ENCODE results near the gene SLC4A9.
A peak's percentile ranks its signal among the peaks of the same experiment; 100 is the strongest.

SLC4A9 gene

DNA sequence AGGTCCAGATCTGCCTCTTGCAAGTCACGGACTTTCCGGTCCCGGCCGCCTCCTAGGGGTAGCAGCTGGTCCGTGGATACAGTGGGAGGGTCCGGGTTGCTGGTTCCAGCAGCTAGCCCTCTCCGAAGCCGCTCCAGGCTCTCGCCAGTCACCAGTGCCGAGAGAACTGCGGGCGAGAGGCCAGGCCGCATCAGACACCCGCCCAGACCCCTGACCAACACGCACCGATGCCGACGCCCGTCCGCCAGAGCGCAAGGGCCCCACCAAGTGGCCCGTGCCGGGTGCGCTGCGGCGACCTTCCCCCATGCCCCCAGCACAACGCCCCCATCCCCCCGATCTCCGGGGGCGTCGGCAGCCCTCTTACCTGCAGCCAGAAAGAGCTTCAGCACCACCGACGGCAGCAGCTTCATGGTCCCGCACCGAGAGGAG, 14.1 kb upstream of the SLC4A9 start:
- no peak overlapping the region for H3K23ac ChIP-seq (ENCODE audit: low read length)
- peak overlapping the region; percentile 53 for H3K4me2 ChIP-seq (ENCODE audit: low read length)
- no CpG with 5 or more reads among the region's 35 CpGs for WGBS (ENCODE audit: extremely low coverage, insufficient coverage, low lambda C conversion rate)
- H3K9ac ChIP-seq (ENCODE audit: low read length), result peak overlapping the region; percentile 75
- no peak overlapping the region for H2BK120ac ChIP-seq (ENCODE audit: low read depth, low read length)
- H3K79me2 ChIP-seq (ENCODE audit: control insufficient read depth, insufficient read depth, low read length), result no peaks in the 10 kb centered on the region
- H3K27me3 ChIP-seq (ENCODE audit: insufficient read depth, low read length, poor library complexity), result no peaks in the 10 kb centered on the region
- no peak overlapping the region for H4K5ac ChIP-seq (ENCODE audit: low read length)
- no peak overlapping the region for H2AK5ac ChIP-seq (ENCODE audit: low read length)
- H3K18ac ChIP-seq (ENCODE audit: low read length), result peak overlapping the region; percentile 53
- no peaks in the 10 kb centered on the region for H3K79me1 ChIP-seq (ENCODE audit: low read length)
- peak overlapping the region; percentile 87 for H3K56ac ChIP-seq (ENCODE audit: low read length)
- H3K4me3 ChIP-seq (ENCODE audit: low read length), result peak overlapping the region; percentile 46
- no peaks in the 10 kb centered on the region for H3K36me3 ChIP-seq (ENCODE audit: control insufficient read depth, insufficient read depth, low read length)
- no peak overlapping the region for H3K4ac ChIP-seq (ENCODE audit: low read depth, low read length)
- no peak overlapping the region for H2BK5ac ChIP-seq (ENCODE audit: low read length)
- H3K4me1 ChIP-seq (ENCODE audit: control insufficient read depth, low read depth, low read length), result peaks cover 3% of the 10 kb centered on the region
- H2BK15ac ChIP-seq (replicated peaks; ENCODE audit: low read depth), result no peak overlapping the region
- DNase-seq, result peak; percentile 75
- no peak overlapping the region for H4K8ac ChIP-seq (ENCODE audit: low read depth, low read length)
- no peak overlapping the region for H3K27ac ChIP-seq (ENCODE audit: low read depth, low read length)

DNA sequence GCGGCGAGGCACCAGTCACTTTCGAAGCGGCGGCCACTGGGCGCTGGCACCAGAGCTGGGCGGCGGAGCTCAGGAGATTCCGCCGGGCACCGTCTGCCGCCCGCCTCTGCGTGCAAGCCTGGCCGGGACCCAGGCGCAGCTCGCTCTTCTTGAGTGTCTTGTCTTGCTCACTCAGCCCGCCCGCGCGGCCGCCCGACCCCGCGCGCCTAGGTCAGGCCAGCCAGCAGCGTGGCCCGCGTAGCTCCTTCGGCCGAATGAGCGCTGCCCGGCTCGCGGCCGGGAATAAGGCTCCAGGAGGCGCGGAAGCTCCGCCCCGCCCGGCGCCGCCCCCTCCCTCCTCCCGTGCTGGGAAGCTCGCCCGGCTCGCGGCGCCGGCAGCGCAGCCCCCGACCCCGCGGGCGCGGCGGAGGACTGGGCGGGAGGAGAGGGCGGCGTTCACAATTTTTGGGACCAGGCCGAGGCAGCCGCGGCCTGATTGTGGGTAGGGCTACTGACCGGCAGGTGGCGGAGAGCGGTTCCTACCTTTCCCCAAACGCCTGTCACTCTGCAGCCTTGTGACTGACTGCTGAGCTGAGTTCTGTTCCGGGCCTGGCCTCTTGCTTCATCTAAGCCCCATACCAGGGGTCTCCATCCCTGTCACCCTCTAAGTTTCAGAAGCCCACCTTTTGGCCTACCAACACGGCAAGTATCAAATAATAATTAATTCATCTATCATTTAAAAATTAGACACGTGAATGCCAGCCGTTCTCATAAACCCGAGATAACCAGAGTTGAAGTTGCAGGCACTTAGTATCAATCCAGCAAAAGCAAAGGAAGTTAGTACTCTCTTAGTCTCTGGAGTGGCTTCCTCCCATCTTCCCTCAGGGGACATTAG, 13.4 kb upstream of the SLC4A9 start, which contains the start of gene HBEGF:
HBEGF (minus strand) TSS at position 256 of the 874 bp plus-strand sequence. CDS start 275 bp downstream, outside the sequence.
- DNase-seq, result peak; percentile 95
- Histone ChIP-seq H3K79me2 (ENCODE audit: control insufficient read depth, insufficient read depth, low read length) (no peaks in the 10 kb centered on the region), H4K8ac (ENCODE audit: low read depth, low read length) (no peak within 1 kb of the TSS), H3K4me1 (ENCODE audit: control insufficient read depth, low read depth, low read length) (peaks cover 3% of the 10 kb centered on the region), H3K36me3 (ENCODE audit: control insufficient read depth, insufficient read depth, low read length) (no peaks in the 10 kb centered on the region), H3K79me1 (ENCODE audit: low read length) (no peaks in the 10 kb centered on the region), H3K56ac (ENCODE audit: low read length) (peak within 1 kb of the TSS; percentile 87), H3K4me2 (ENCODE audit: low read length) (peak within 1 kb of the TSS; percentile 53), H4K5ac (ENCODE audit: low read length) (no peak within 1 kb of the TSS), H3K4me3 (ENCODE audit: low read length) (peak within 1 kb of the TSS; percentile 46), H3K23ac (ENCODE audit: low read length) (no peak within 1 kb of the TSS), H3K9ac (ENCODE audit: low read length) (peak within 1 kb of the TSS; percentile 75), H3K27ac (ENCODE audit: low read depth, low read length) (no peak within 1 kb of the TSS), H2BK120ac (ENCODE audit: low read depth, low read length) (no peak within 1 kb of the TSS), H2BK15ac (replicated peaks; ENCODE audit: low read depth) (no peak within 1 kb of the TSS), H3K18ac (ENCODE audit: low read length) (peak within 1 kb of the TSS; percentile 53), H2AK5ac (ENCODE audit: low read length) (no peak within 1 kb of the TSS), H2BK5ac (ENCODE audit: low read length) (no peak within 1 kb of the TSS), H3K4ac (ENCODE audit: low read depth, low read length) (no peak within 1 kb of the TSS), H3K27me3 (ENCODE audit: insufficient read depth, low read length, poor library complexity) (no peaks in the 10 kb centered on the region)
- no CpG with 5 or more reads among the region's 72 CpGs for WGBS (ENCODE audit: extremely low coverage, insufficient coverage, low lambda C conversion rate)

DNA sequence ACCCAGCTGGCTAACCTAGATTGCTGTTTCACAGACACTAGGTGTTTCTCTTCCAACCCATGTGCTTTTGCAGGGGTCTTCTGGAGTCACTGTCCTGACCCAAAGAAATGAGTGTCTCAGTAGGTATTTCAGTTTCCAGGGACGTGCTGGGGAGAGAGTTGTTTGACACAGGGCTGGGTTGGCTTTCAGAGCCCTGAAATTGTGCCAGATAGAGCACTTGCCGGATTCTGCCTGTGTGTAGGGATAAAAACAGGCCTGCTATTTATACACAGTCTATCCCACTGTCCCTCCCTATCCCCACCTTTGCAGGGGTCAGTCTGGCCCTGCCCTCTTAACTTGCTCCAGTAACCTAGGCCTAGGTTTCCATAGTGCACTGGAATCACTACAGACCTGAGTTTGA, 12.6 kb upstream of the SLC4A9 start:
- no peak overlapping the region for H2BK120ac ChIP-seq (ENCODE audit: low read depth, low read length)
- H3K79me1 ChIP-seq (ENCODE audit: low read length), result no peaks in the 10 kb centered on the region
- no peaks in the 10 kb centered on the region for H3K79me2 ChIP-seq (ENCODE audit: control insufficient read depth, insufficient read depth, low read length)
- H3K4me3 ChIP-seq (ENCODE audit: low read length), result no peak overlapping the region
- H3K56ac ChIP-seq (ENCODE audit: low read length), result no peak overlapping the region
- no peak overlapping the region for H4K5ac ChIP-seq (ENCODE audit: low read length)
- H3K27ac ChIP-seq (ENCODE audit: low read depth, low read length), result no peak overlapping the region
- H4K8ac ChIP-seq (ENCODE audit: low read depth, low read length), result no peak overlapping the region
- no peak overlapping the region for H2AK5ac ChIP-seq (ENCODE audit: low read length)
- no CpG with 5 or more reads among the region's 2 CpGs for whole genome bisulfite sequencing (ENCODE audit: extremely low coverage, insufficient coverage, low lambda C conversion rate)
- no peak for DNase-seq
- H3K4ac ChIP-seq (ENCODE audit: low read depth, low read length), result no peak overlapping the region
- no peak overlapping the region for H2BK5ac ChIP-seq (ENCODE audit: low read length)
- H3K18ac ChIP-seq (ENCODE audit: low read length), result no peak overlapping the region
- H3K36me3 ChIP-seq (ENCODE audit: control insufficient read depth, insufficient read depth, low read length), result no peaks in the 10 kb centered on the region
- H3K23ac ChIP-seq (ENCODE audit: low read length), result no peak overlapping the region
- H3K4me2 ChIP-seq (ENCODE audit: low read length), result no peak overlapping the region
- no peak overlapping the region for H2BK15ac ChIP-seq (replicated peaks; ENCODE audit: low read depth)
- no peak overlapping the region for H3K9ac ChIP-seq (ENCODE audit: low read length)
- no peaks in the 10 kb centered on the region for H3K27me3 ChIP-seq (ENCODE audit: insufficient read depth, low read length, poor library complexity)
- peaks cover 3% of the 10 kb centered on the region for H3K4me1 ChIP-seq (ENCODE audit: control insufficient read depth, low read depth, low read length)

DNA sequence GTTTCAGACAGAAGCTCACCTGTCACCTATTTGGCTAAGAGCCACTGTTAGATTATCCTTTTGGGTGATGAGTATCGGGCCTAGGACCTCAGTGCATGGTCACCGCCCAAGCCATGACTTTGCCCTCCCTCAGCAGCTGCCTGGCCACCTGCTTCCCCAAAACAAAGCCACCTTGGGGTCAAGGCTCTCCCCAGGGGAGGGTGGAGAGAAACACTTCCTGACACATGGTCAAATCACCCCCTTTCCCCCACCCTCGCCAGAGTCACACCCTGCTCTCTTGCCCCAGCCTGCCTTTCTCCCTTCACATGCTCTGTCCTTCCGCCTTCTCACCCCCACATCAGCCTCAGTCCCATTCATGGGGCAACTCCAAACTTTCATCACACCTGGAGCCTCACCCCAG, 11.9 kb upstream of the SLC4A9 start:
- H3K79me1 ChIP-seq (ENCODE audit: low read length), result no peaks in the 10 kb centered on the region
- H3K23ac ChIP-seq (ENCODE audit: low read length), result no peak overlapping the region
- H2AK5ac ChIP-seq (ENCODE audit: low read length), result no peak overlapping the region
- H3K4me1 ChIP-seq (ENCODE audit: control insufficient read depth, low read depth, low read length), result peaks cover 3% of the 10 kb centered on the region
- H3K27me3 ChIP-seq (ENCODE audit: insufficient read depth, low read length, poor library complexity), result no peaks in the 10 kb centered on the region
- no peak for DNase-seq
- no peak overlapping the region for H3K18ac ChIP-seq (ENCODE audit: low read length)
- H3K4me2 ChIP-seq (ENCODE audit: low read length), result no peak overlapping the region
- H2BK5ac ChIP-seq (ENCODE audit: low read length), result no peak overlapping the region
- no peaks in the 10 kb centered on the region for H3K36me3 ChIP-seq (ENCODE audit: control insufficient read depth, insufficient read depth, low read length)
- H4K8ac ChIP-seq (ENCODE audit: low read depth, low read length), result no peak overlapping the region
- no CpG with 5 or more reads among the region's 4 CpGs for WGBS (ENCODE audit: extremely low coverage, insufficient coverage, low lambda C conversion rate)
- H3K27ac ChIP-seq (ENCODE audit: low read depth, low read length), result no peak overlapping the region
- H2BK120ac ChIP-seq (ENCODE audit: low read depth, low read length), result no peak overlapping the region
- H3K56ac ChIP-seq (ENCODE audit: low read length), result no peak overlapping the region
- no peak overlapping the region for H2BK15ac ChIP-seq (replicated peaks; ENCODE audit: low read depth)
- no peak overlapping the region for H4K5ac ChIP-seq (ENCODE audit: low read length)
- H3K9ac ChIP-seq (ENCODE audit: low read length), result no peak overlapping the region
- H3K4me3 ChIP-seq (ENCODE audit: low read length), result no peak overlapping the region
- H3K79me2 ChIP-seq (ENCODE audit: control insufficient read depth, insufficient read depth, low read length), result no peaks in the 10 kb centered on the region
- no peak overlapping the region for H3K4ac ChIP-seq (ENCODE audit: low read depth, low read length)

DNA sequence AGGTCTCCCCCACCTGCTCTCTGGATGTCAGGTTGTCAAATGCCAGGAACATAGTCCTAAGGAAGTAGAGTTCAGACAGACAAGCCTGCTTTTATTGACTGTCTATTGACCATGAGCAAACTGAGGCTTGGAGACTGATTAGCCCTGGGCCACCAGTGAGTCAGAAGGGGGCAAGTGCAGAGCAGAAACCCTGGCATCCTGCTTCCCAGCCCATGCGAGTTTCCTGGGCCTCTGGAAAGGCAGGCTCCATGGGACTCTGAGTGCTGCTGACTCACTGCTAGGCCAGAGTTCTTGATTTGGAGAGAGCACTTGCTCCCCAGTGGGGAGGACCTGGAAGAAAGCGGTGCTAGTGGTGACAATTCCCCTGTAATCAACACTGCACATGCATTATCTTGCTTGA, 10.8 kb upstream of the SLC4A9 start:
- Histone ChIP-seq H3K79me2 (ENCODE audit: control insufficient read depth, insufficient read depth, low read length) (no peaks in the 10 kb centered on the region), H3K36me3 (ENCODE audit: control insufficient read depth, insufficient read depth, low read length) (no peaks in the 10 kb centered on the region), H3K4me3 (ENCODE audit: low read length) (no peak overlapping the region), H4K5ac (ENCODE audit: low read length) (no peak overlapping the region), H2BK5ac (ENCODE audit: low read length) (no peak overlapping the region), H3K79me1 (ENCODE audit: low read length) (no peaks in the 10 kb centered on the region), H3K4me2 (ENCODE audit: low read length) (no peak overlapping the region), H3K23ac (ENCODE audit: low read length) (no peak overlapping the region), H3K56ac (ENCODE audit: low read length) (no peak overlapping the region), H3K18ac (ENCODE audit: low read length) (no peak overlapping the region), H2BK120ac (ENCODE audit: low read depth, low read length) (no peak overlapping the region), H3K9ac (ENCODE audit: low read length) (no peak overlapping the region), H2AK5ac (ENCODE audit: low read length) (no peak overlapping the region), H3K4me1 (ENCODE audit: control insufficient read depth, low read depth, low read length) (peaks cover 3% of the 10 kb centered on the region), H3K27me3 (ENCODE audit: insufficient read depth, low read length, poor library complexity) (no peaks in the 10 kb centered on the region), H4K8ac (ENCODE audit: low read depth, low read length) (no peak overlapping the region), H2BK15ac (replicated peaks; ENCODE audit: low read depth) (no peak overlapping the region), H3K27ac (ENCODE audit: low read depth, low read length) (no peak overlapping the region), H3K4ac (ENCODE audit: low read depth, low read length) (no peak overlapping the region)
- DNase-seq, result no peak
- WGBS (ENCODE audit: extremely low coverage, insufficient coverage, low lambda C conversion rate), result no CpG with 5 or more reads among the region's 2 CpGs

All from mesendoderm (in vitro differentiated cells).